ENCODE results near the gene ANKRD24. TPM values are rescaled to one million over a fixed set of nuclear protein-coding genes. Genes with fewer than 3 reads are reported as not detected.

ANKRD24 gene
- polyA plus RNA-seq, 1 experiment, result 0.11 TPM

DNA sequence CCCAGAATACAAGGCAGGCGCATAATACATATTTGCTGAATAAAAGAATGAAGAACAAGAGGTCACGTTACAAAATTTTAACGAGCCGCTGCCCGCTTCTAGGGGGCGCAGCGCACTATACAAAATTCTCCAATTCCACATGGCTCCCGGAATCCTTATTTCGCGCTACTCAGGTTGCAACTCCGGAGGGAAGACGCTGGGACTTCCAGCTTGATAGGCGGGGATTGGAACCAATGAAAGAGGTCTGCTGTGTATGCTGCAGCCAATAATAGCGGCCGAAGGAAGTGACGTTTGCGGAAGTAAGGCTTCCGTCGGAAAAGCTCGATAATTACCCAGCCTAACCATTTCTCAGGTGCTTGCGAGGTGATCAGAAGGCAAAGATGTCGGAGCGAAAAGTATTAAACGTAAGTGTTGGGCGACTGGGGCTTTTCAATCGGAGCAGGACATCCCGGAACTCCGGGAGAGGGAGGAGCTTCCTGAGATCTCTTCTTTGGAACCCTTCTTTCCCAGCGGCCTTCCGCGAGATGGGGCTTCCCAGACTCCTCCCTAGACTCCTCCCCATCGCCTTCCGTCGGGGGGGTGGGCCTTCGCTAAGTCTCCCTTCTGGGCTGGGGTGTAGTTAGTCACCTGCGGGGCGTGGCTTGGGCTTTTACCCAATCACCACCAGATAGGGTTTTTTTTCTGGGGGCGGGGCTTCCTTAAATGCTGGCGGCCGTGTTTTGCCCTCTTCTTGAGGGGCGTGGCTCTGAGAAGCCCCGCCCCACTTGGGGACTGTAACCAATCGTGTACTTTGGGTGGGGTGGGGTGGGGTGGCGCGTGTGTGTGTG is 64.5 kb downstream of the ANKRD24 start, which contains the start of gene YJU2:
Gene YJU2 (plus strand): TSS at position 314 of the 827 bp plus-strand sequence. CDS start 67 bp downstream, at position 381.
- peak; percentile 99 for DNase-seq (ENCODE audit: low read depth, low spot score)
- ChIA-PET CTCF (interaction anchor here (0.9 to 1.2 kb wide), 3 partner anchors 20 to 154 kb away, joined by 3 to 4 read pairs (median 4); partner anchors contain the start of gene SH3GL1), POLR2A (interaction anchor here (0.5 to 1.5 kb wide), 7 partner anchors 10 to 388 kb away, joined by 3 to 6 read pairs (median 4); no protein-coding TSS in a partner anchor)
- peak within 1 kb of the TSS; percentile 90 for H3K4me3 ChIP-seq (ENCODE audit: low read depth, low read length)
- H3K27me3 ChIP-seq (ENCODE audit: control insufficient read depth, insufficient read depth, low read length), result no peaks in the 10 kb centered on the region
- peaks cover under 1% of the 10 kb centered on the region for H3K9me3 ChIP-seq (ENCODE audit: control insufficient read depth, insufficient read depth, low read length)
- H3K27ac ChIP-seq (ENCODE audit: low read depth, low read length), result peak within 1 kb of the TSS; percentile 98
- TF ChIP-seq, protein P1, sequence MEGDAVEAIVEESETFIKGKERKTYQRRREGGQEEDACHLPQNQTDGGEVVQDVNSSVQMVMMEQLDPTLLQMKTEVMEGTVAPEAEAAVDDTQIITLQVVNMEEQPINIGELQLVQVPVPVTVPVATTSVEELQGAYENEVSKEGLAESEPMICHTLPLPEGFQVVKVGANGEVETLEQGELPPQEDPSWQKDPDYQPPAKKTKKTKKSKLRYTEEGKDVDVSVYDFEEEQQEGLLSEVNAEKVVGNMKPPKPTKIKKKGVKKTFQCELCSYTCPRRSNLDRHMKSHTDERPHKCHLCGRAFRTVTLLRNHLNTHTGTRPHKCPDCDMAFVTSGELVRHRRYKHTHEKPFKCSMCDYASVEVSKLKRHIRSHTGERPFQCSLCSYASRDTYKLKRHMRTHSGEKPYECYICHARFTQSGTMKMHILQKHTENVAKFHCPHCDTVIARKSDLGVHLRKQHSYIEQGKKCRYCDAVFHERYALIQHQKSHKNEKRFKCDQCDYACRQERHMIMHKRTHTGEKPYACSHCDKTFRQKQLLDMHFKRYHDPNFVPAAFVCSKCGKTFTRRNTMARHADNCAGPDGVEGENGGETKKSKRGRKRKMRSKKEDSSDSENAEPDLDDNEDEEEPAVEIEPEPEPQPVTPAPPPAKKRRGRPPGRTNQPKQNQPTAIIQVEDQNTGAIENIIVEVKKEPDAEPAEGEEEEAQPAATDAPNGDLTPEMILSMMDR (IDR thresholded peaks at IDR 0.05; ENCODE audit: low read depth, low read length), result peak; percentile 61

DNA sequence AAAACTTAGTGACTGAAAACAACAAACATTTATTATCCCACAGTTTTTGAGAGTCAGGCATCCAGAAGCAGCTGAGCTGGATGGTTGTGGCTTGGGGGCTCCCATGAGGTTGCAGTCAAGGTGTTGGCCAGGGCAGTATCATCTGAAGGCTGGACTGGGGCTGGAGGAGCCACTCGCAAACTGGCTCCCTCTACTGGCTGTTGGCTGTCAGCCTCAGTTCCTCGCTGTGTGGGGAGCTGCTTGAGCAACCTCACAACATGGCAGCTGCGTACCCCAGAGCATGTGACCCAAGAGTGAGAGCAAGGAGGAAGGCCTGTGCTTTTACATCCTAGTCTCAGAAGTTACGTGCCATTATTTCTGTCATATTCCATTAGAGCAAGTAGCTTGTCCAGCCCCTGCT is 74.1 kb downstream of the ANKRD24 start:
- Histone ChIP-seq H3K27me3 (ENCODE audit: control insufficient read depth, insufficient read depth, low read length) (no peaks in the 10 kb centered on the region), H3K27ac (ENCODE audit: low read depth, low read length) (no peak overlapping the region), H3K4me3 (ENCODE audit: low read depth, low read length) (no peak overlapping the region), H3K9me3 (ENCODE audit: control insufficient read depth, insufficient read depth, low read length) (peaks cover 16% of the 10 kb centered on the region)
- CTCF ChIA-PET, result no interaction called here
- DNase-seq (ENCODE audit: low read depth, low spot score), result no peak
- TF ChIP-seq, protein P1 (IDR thresholded peaks at IDR 0.05; ENCODE audit: low read depth, low read length), result no peak; the same call in 1 of the 2 replicates
- POLR2A ChIA-PET, result no interaction called here

DNA sequence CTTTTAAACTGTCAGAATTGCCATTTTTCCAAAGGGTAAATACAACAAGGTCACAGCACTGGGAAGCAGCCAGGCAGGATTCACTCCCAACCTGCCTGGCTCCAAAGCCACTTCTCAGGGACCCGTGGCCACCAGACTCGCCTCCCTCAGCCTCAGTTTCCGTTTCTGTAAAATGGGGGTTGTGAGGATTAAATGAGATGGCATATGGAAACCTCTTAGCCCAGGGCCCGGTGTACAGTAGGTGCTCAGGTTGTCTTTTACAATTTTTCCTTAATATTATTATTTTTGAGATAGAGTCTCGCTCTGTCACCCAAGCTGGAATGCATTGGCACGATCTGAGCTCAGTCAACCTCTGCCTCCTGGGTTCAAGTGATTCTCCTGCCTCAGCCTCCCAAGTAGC is 74.5 kb downstream of the ANKRD24 start:
- H3K9me3 ChIP-seq (ENCODE audit: control insufficient read depth, insufficient read depth, low read length), result peaks cover 16% of the 10 kb centered on the region
- no peaks in the 10 kb centered on the region for H3K27me3 ChIP-seq (ENCODE audit: control insufficient read depth, insufficient read depth, low read length)
- H3K4me3 ChIP-seq (ENCODE audit: low read depth, low read length), result no peak overlapping the region
- TF ChIP-seq, protein P1 (IDR thresholded peaks at IDR 0.05; ENCODE audit: low read depth, low read length), result no peak
- ChIA-PET CTCF (no interaction called here), POLR2A (no interaction called here)
- no peak for DNase-seq (ENCODE audit: low read depth, low spot score)
- H3K27ac ChIP-seq (ENCODE audit: low read depth, low read length), result no peak overlapping the region

DNA sequence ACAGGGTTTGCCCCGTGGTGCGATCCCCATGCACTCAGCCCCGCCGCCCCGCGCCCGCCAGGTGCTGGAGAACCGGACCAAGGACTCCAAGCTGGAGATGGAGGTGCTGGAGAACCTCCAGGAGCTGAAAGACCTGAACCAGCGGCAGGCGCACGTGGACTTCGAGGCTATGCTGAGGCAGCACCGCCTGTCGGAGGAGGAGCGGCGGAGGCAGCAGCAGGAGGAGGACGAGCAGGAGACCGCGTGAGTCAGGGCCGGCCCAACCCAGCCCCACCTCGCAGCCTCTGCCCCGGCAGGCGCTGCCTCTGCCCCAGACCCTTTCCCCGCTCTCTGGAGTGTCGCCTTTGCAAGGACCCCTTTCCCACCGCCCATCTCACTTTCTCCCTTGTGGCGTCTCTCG is 75.7 kb downstream of the ANKRD24 start:
- TF ChIP-seq, protein P1 (IDR thresholded peaks at IDR 0.05; ENCODE audit: low read depth, low read length), result no peak
- Histone ChIP-seq H3K27me3 (ENCODE audit: control insufficient read depth, insufficient read depth, low read length) (no peaks in the 10 kb centered on the region), H3K4me3 (ENCODE audit: low read depth, low read length) (no peak overlapping the region), H3K27ac (ENCODE audit: low read depth, low read length) (no peak overlapping the region), H3K9me3 (ENCODE audit: control insufficient read depth, insufficient read depth, low read length) (peaks cover 16% of the 10 kb centered on the region)
- ChIA-PET CTCF (interaction anchor here (1.4 kb wide), 1 partner anchor 95 kb away, joined by 3 read pairs; no protein-coding TSS in a partner anchor), POLR2A (interaction anchor here (1.1 kb wide), 1 partner anchor 39 kb away, joined by 4 read pairs; no protein-coding TSS in a partner anchor)
- DNase-seq (ENCODE audit: low read depth, low spot score), result no peak
